Coronary artery (tissue), 2 donors: ENCODE results near the gene CDC26.

ENCODE experiments used
- DNase-seq: peaks from one replicate; pipeline ENCODE4 v3.0.0-alpha.2; 2017; ENCODE audit warnings: low spot score
- H3K27ac ChIP-seq, 2 donors: fragments of 200-600 bp; sonication (generic); one replicate each; pipeline ENCODE4 v1.5.1; 2016 to 2019
- H3K4me3 ChIP-seq: fragments of 200-600 bp; sonication (generic); 2 replicates; pipeline ENCODE4 v1.5.1; 2016; ENCODE audit warnings: mild to moderate bottlenecking, moderate library complexity
- TF ChIP-seq, protein P1 (sequence below): fragments of 200-600 bp; sonication (generic); IDR thresholded peaks from one replicate; pipeline ENCODE4 v1.5.1; 2019; ENCODE audit warnings: antibody characterized with exemption

Gene CDC26

DNA sequence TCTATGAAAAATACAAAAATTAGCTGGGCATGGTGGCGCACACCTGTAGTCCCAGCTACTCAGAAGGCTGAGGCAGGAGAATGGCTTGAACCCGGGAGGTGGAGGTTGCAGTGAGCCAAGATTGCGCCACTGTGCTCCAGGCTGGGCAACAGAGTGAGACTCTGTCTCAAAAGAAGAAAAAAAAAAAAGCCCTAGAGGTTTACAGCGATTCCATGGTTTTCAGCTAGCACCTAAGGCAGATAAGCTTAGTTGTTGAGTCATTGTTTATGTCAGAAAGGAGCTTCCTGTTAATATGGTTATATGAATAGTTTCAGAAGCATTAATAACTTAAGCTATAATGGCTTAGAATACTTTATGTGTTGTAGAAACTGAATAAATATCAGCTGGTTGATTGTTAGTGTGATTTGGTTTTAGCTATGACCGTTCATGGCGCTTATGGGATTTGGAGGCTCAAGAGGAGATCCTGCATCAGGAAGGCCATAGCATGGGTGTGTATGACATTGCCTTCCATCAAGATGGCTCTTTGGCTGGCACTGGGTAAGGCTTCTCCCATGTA is 14.8 kb upstream of the CDC26 start:
- TF ChIP-seq, protein P1, sequence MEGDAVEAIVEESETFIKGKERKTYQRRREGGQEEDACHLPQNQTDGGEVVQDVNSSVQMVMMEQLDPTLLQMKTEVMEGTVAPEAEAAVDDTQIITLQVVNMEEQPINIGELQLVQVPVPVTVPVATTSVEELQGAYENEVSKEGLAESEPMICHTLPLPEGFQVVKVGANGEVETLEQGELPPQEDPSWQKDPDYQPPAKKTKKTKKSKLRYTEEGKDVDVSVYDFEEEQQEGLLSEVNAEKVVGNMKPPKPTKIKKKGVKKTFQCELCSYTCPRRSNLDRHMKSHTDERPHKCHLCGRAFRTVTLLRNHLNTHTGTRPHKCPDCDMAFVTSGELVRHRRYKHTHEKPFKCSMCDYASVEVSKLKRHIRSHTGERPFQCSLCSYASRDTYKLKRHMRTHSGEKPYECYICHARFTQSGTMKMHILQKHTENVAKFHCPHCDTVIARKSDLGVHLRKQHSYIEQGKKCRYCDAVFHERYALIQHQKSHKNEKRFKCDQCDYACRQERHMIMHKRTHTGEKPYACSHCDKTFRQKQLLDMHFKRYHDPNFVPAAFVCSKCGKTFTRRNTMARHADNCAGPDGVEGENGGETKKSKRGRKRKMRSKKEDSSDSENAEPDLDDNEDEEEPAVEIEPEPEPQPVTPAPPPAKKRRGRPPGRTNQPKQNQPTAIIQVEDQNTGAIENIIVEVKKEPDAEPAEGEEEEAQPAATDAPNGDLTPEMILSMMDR = no peak
- Histone ChIP-seq H3K27ac (no peak overlapping the region), H3K4me3 (no peak overlapping the region)

DNA sequence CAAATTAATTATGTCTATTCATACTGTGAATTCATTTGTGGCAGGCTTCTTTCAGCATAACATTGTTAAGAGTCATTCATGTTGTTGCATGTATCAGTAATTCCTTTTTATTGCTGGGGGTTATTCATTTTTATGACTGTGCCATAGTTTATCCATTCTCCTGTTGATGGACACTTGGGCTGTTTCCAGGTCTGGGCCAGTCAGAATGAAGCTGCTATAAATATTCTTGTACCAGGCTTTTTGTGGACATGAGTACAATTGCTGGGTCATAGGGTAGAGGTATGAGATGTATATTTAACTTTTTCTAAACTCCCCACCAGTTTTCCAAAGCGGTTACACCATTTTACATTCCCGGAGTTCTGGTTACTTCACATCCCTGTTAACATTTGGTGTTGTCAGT is 13.7 kb upstream of the CDC26 start:
- TF ChIP-seq, protein P1 = no peak
- DNase-seq = no peak
- H3K4me3 ChIP-seq = no peak overlapping the region
- no peak overlapping the region for H3K27ac ChIP-seq

More for the DNA sequence above, 14.8 kb upstream of the CDC26 start:
- no peak for DNase-seq

DNA sequence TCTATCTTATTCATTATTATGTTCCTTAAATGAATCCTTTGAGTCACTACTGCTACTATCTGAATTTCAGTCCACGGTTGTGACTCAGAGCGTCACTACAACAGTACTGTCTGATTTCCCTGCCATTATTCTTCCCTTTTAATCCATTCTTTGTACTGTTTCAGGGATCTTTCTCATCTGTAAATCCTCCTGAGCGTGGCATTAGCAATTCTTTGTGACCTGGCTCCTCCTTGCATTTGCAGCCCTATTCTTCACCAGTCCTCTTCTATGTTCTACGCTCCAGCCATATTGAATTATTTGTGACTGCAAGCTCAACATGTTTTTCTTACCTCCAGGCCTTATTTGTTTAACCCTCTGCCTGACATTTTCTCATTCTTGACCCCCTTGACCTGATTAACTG is 6.0 kb upstream of the CDC26 start:
- Histone ChIP-seq H3K4me3 (no peak overlapping the region), H3K27ac (no peak overlapping the region)
- TF ChIP-seq, protein P1 = no peak
- no peak for DNase-seq

DNA sequence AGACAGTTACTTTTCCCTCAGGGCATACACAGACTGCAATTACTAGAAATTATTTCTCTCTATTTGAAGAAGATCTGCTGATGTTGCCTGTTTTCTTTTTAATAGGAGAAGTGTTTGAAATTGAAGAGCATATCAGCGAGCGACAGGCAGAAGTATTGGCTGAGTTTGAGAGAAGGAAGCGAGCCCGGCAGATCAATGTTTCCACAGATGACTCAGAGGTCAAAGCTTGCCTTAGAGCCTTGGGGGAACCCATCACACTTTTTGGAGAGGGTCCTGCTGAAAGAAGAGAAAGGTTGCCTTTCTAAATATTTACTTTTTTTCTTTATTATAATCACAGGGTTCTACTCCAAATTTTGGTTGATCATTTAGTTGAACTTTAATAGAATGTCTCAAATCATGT is 3.5 kb upstream of the CDC26 start:
- DNase-seq = no peak
- TF ChIP-seq, protein P1 = no peak
- Histone ChIP-seq H3K27ac (no peak overlapping the region), H3K4me3 (no peak overlapping the region)

DNA sequence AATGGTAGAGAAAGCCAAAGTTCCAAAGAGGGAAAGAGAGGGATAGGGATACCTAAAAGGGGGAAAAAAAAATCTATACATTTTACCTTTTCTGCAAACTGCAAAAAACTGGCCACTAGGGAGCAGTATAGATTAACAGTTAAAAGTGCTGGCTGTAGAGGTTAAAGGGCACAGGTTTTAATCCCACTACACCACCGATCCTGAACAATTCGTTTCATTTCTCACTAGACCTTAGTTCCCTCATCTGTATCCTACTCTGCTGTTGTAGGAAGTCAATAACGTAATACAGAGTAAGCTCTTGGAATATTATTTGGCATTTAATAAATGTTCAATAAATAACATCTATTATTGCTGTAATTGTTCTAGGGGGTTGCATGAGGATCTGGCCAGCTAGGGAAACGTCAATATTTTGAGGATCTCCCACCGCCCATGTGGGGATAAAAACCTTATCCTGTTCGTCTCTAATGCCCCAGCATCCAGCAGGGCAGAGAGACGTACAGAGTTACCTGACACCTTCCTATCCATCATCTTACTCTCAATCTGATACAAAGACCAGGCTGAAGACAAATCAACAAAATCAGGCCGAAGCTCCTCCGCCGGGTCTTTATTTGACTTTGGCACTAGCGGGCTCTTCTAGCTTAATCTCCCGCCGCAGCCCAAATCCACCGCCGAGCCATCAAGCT is 757 bp downstream of the CDC26 start:
- Histone ChIP-seq H3K27ac (peak overlapping the region; percentile 92 to 97), H3K4me3 (peak overlapping the region; percentile 92)
- TF ChIP-seq, protein P1 = no peak
- DNase-seq = no peak

DNA sequence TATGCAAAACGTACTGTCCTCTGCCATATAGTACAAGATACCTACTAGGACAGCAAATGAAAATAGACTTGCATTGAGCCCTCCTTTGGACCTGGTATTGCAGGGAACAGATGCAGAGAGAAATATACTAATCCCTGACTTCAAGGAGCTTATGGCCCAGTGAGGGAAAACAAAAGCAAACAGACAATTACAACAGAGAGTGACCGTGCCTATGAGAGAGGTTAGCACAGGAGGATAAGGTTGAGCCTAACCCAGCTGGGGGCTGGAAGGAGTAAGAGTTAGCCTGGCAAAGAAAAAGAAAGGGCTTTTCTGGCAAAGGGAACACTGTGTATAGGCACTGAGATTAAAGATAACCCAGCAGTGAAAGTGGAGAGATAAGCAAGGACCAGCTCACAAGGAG is 5.5 kb downstream of the CDC26 start:
- H3K27ac ChIP-seq = no peak overlapping the region
- H3K4me3 ChIP-seq = no peak overlapping the region
- DNase-seq = no peak
- TF ChIP-seq, protein P1 = no peak

DNA sequence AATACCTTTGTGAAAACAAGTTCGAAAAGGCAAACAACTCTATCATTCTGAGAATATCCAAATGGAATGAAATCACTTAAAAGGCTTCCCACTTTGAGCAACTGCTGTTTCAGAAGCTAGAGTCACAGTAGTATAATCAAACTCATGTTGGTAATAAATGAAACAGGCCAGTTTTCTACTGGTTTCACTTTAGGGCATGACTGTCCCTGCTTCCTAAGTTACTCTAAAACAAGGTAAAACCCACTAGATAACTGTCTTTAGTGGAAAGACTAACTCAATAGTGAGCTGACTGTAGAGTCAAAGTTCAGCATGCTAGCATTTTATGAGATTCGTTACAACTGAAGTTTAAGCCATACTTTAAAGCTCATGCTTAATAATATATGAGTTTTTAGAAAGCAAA is 6.0 kb downstream of the CDC26 start:
- no peak for DNase-seq
- Histone ChIP-seq H3K27ac (no peak overlapping the region), H3K4me3 (no peak overlapping the region)
- TF ChIP-seq, protein P1 = no peak
